NB4 (cell line): ENCODE measurements around the gene KIAA1958.

Experiments used
- DNase-seq: peaks from one replicate; pipeline ENCODE4 v3.0.0; 2010; ENCODE audit warnings: low read depth
- H3K4me3 ChIP-seq: one replicate; pipeline ENCODE4 v1.5.1; 2011; ENCODE audit warnings: mild to moderate bottlenecking, low read depth, low read length, moderate library complexity
- MYC ChIP-seq: IDR thresholded peaks from 2 replicates; pipeline ENCODE4 v1.6.1; 2011; ENCODE audit warnings: low read depth, low read length
- POLR2A ChIP-seq: IDR thresholded peaks from 2 replicates; pipeline ENCODE4 v1.6.1; 2011; ENCODE audit warnings: mild to moderate bottlenecking; ENCODE audit not compliant: insufficient read length; ENCODE audit errors: extremely low read depth
- TF ChIP-seq, protein P1 (sequence below): IDR thresholded peaks from one replicate; pipeline ENCODE4 v1.5.1; 2012; ENCODE audit warnings: low read depth, low read length
- TF ChIP-seq, protein P2 (sequence below): IDR thresholded peaks from 2 replicates; pipeline ENCODE4 v1.6.1; 2011; ENCODE audit warnings: low read depth, low read length

KIAA1958 gene

DNA sequence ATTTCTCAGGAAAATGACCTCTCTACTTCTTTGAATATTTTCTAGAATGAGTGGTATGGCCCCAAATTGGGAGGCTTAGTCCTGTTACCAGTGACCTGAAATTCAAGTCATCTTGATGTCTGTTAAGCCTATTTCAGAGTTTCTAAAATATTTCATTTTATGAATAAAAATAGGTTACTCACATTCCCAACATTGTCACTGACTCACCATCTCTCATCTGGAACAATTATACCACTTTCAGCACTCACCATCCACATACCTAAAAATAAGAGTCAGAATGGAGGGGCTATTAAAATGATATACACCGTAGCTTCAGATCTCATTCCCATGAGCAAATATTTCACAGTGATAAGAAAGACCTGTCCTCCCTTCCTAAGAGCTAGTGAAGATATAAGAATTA, 71.8 kb downstream of the KIAA1958 start:
- no peak for DNase-seq
- TF ChIP-seq MYC (no peak), POLR2A (no peak)
- TF ChIP-seq, protein P1, sequence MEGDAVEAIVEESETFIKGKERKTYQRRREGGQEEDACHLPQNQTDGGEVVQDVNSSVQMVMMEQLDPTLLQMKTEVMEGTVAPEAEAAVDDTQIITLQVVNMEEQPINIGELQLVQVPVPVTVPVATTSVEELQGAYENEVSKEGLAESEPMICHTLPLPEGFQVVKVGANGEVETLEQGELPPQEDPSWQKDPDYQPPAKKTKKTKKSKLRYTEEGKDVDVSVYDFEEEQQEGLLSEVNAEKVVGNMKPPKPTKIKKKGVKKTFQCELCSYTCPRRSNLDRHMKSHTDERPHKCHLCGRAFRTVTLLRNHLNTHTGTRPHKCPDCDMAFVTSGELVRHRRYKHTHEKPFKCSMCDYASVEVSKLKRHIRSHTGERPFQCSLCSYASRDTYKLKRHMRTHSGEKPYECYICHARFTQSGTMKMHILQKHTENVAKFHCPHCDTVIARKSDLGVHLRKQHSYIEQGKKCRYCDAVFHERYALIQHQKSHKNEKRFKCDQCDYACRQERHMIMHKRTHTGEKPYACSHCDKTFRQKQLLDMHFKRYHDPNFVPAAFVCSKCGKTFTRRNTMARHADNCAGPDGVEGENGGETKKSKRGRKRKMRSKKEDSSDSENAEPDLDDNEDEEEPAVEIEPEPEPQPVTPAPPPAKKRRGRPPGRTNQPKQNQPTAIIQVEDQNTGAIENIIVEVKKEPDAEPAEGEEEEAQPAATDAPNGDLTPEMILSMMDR: no peak
- H3K4me3 ChIP-seq: no peak overlapping the region

DNA sequence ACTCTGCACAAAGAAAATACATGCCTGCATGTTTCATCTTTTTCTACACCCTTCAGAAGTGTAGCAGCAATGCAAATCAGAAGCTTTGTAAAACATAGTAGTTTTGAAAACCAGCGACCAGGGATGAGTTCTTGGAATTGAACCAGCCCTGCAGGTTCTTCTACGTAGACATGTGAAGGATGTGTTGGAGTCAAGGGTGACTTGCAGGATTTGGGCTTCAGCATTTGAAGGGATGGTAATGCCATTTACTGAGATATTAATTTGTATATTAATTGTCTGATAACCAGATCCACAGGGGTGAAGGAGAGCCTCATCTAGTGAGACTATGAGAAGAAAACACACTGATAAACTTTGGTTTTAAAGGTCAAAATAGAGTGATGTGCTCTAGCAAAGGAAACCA, 72.4 kb downstream of the KIAA1958 start:
- no peak for TF ChIP-seq POLR2A
- TF ChIP-seq, protein P2, sequence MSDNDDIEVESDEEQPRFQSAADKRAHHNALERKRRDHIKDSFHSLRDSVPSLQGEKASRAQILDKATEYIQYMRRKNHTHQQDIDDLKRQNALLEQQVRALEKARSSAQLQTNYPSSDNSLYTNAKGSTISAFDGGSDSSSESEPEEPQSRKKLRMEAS: no peak
- TF ChIP-seq, protein P1: no peak
- TF ChIP-seq MYC: no peak
- H3K4me3 ChIP-seq: no peak overlapping the region
- no peak for DNase-seq

DNA sequence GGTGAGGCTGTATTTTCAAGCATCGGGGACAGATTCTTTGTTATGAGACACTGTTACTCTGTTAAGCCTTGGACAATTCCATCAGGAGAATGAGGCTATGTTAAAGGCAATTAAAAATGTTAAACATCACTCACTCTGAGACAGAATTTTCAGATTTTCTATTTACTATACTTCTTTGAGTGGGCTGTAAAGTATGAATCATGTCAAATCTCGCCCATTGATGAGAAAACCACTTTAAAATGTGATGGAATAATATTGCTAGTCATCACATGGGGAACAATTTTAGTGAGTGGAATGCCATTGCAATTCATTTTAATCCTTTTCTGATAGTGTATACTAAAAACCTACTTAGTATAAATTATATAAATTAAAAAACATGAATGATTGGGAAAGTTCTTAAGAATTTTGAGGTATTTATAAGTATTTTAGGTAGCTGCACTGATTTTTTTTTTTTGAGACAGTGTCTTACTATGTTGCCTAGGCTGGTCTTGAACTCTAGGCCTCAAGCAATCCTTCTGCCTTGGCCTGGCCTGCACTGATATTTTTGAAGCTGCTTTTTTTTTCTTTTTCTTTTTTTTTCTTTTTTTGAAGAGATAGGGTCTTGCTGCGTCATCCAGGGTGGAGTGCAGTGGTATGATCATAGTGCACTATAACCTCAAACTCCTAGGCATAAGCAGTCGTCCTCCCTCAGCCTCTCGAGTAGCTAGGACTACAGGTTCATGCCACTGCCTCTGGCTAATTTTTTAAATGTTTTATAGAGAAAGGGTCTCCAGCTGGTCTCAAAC, 73.2 kb downstream of the KIAA1958 start:
- TF ChIP-seq POLR2A: no peak
- TF ChIP-seq, protein P2: no peak
- H3K4me3 ChIP-seq: no peak overlapping the region
- DNase-seq: no peak

DNA sequence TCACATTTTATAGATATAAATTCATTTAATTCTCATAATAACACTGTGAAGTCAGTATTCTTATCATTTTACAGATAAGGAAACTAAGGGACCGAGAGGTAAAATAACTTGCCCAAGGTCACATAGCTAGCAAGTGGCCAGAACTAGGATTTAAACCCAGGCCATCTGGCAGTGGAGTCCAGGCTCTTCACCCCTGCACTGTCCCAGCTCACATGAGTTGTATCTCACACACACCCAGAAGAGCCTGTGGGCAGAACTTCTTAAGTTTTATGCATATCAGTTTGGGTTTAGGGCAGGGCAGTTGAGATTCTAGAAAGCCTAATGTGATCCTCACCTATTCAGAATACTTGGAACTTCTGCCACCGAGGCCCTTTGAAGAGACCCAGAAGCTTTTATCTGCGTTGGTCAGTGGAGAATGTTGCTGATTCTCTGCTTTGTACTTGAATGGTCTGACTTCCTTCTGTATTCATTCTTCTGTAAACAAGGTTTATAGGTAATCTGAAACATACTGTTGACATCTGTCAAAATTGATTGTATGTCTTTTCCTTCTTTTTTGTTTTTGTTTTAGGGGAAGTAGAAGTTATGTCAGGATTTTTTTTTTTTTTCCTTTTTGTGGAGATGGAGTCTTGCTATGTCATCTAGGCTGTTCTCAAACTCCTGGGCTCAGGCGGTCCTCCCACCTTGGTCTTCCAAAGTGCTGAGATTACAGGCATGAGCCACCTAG, 75.8 kb downstream of the KIAA1958 start:
- DNase-seq: no peak
- TF ChIP-seq, protein P2: no peak
- TF ChIP-seq POLR2A (no peak), MYC (no peak)
- TF ChIP-seq, protein P1: no peak
- no peak overlapping the region for H3K4me3 ChIP-seq

DNA sequence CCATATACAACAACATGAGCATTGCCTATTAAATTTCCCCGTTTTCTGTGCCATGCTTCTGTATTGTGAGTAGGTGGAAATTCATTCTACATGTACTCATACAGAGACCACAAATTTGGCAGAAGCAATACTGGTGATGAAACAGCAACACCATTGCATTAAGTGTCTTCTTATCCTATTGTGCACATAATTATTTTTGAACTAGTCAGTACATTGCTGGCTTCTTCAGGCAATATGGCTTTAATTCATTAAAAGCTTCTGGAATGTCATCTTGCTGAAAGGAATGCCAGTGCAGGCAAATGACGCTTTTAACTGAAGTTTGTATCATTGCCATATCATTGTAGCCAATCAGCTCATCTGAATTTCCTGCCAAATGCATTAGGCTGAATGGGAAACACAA, 82.6 kb downstream of the KIAA1958 start:
- DNase-seq: no peak
- TF ChIP-seq, protein P2: no peak
- TF ChIP-seq MYC (no peak), POLR2A (no peak)
- TF ChIP-seq, protein P1: no peak

DNA sequence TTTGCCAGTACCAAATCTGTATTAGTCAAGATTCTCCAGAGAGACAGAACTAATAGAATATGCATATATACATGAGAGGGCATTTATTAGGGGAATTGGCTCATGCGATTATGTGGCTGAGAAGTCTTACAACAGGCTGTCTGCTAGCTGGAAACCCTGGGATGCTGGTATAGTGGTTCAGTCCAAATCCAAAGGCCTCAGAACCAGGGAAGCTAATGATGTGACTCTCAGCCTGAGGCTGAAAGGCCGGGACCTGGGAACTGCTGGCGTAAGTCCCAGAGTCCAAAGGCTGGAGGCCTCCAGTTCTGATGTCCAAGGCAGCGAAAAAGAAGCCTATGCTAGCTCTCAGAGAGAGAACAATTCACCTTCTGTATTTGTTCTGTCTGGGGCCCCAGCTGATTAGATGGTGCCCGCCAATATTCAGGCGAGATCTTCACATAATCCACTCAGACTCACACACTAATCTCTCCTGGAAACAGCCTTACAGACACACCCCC, 84.1 kb downstream of the KIAA1958 start:
- H3K4me3 ChIP-seq: no peak overlapping the region
- TF ChIP-seq, protein P1: no peak
- no peak for TF ChIP-seq POLR2A
- TF ChIP-seq, protein P2: no peak
- TF ChIP-seq MYC: no peak
- no peak for DNase-seq

More for the DNA sequence above, 82.6 kb downstream of the KIAA1958 start:
- no peak overlapping the region for H3K4me3 ChIP-seq
